Measurements from ENCODE around the gene RAI14.

Gene RAI14

GRCh38 chr5:34677428-34677827, 21.3 kb downstream of the RAI14 start:
- no peak for DNase-seq (ENCODE audit: low spot score)

GRCh38 chr5:34680896-34681295, 24.8 kb downstream of the RAI14 start:
- DNase-seq (ENCODE audit: low spot score), result no peak

GRCh38 chr5:34682926-34683623, 26.9 kb downstream of the RAI14 start:
- no peak for DNase-seq (ENCODE audit: low spot score)

- no peak for DNase-seq (ENCODE audit: low spot score)
Measured at GRCh38 chr5:34684281-34684979, 28.3 kb downstream of the RAI14 start.

GRCh38 chr5:34684980-34685352, 28.8 kb downstream of the RAI14 start:
- DNase-seq (ENCODE audit: low spot score), result no peak

- peak; percentile 20 for DNase-seq (ENCODE audit: low spot score)
Measured at GRCh38 chr5:34685485-34686165, 29.5 kb downstream of the RAI14 start.

- peak; percentile 46 for DNase-seq (ENCODE audit: low spot score)
Measured at GRCh38 chr5:34686762-34687268, 30.7 kb downstream of the RAI14 start.

GRCh38 chr5:34687269-34688011, 31.3 kb downstream of the RAI14 start:
- peak; percentile 27 for DNase-seq (ENCODE audit: low spot score)

GRCh38 chr5:34688015-34688810, 32.1 kb downstream of the RAI14 start:
- DNase-seq (ENCODE audit: low spot score), result no peak

- no peak for DNase-seq (ENCODE audit: low spot score)
Measured at GRCh38 chr5:34690301-34690700, 34.2 kb downstream of the RAI14 start.

GRCh38 chr5:34690898-34691297, 34.8 kb downstream of the RAI14 start:
- no peak for DNase-seq (ENCODE audit: low spot score)

GRCh38 chr5:34691326-34691725, 35.2 kb downstream of the RAI14 start:
- no peak for DNase-seq (ENCODE audit: low spot score)

GRCh38 chr5:34692786-34693185, 36.7 kb downstream of the RAI14 start:
- DNase-seq (ENCODE audit: low spot score), result no peak

- no peak for DNase-seq (ENCODE audit: low spot score)
Measured at GRCh38 chr5:34694012-34694411, 37.9 kb downstream of the RAI14 start.

GRCh38 chr5:34694685-34695084, 38.6 kb downstream of the RAI14 start:
- DNase-seq (ENCODE audit: low spot score), result no peak

- DNase-seq (ENCODE audit: low spot score), result no peak
Measured at GRCh38 chr5:34695275-34696027, 39.3 kb downstream of the RAI14 start.

GRCh38 chr5:34697308-34698108, 41.4 kb downstream of the RAI14 start:
- DNase-seq (ENCODE audit: low spot score), result no peak

GRCh38 chr5:34698109-34698419, 41.9 kb downstream of the RAI14 start:
- no peak for DNase-seq (ENCODE audit: low spot score)

GRCh38 chr5:34698754-34699153, 42.6 kb downstream of the RAI14 start:
- no peak for DNase-seq (ENCODE audit: low spot score)

Data from hepatic stellate cell (primary cell).